Prostate gland (tissue), 2 donors: ENCODE data around the gene MT1B. TPM values are rescaled to one million over a fixed set of nuclear protein-coding genes. Genes with fewer than 3 reads are reported as not detected.

ENCODE experiments used
- DNase-seq: peaks from one replicate; pipeline ENCODE4 v3.0.0-alpha.2; 2019; ENCODE audit warnings: low spot score
- H3K27ac ChIP-seq, 2 donors: fragments of 200-600 bp; sonication (generic); 2 replicates each; pipeline ENCODE4 v1.5.1; 2017 to 2019
- H3K27me3 ChIP-seq: fragments of 200-600 bp; sonication (generic); replicated peaks from 2 replicates; pipeline ENCODE4 v1.5.1; 2019; ENCODE audit not compliant: insufficient read depth
- H3K36me3 ChIP-seq, 2 donors: fragments of 200-600 bp; sonication (generic); 1 replicate in 1 of 2; 2 replicates in 1 of 2; pipeline versions ENCODE4 v1.5.1 to v1.8.1; 2017 to 2019
- H3K4me1 ChIP-seq: fragments of 200-600 bp; sonication (generic); replicated peaks from 2 replicates; pipeline ENCODE4 v1.5.1; 2019
- H3K4me3 ChIP-seq, 2 donors: fragments of 200-600 bp; sonication (generic); 2 replicates each; pipeline ENCODE4 v1.5.1; 2017 to 2019
- H3K9me3 ChIP-seq: fragments of 200-600 bp; sonication (generic); 2 replicates; pipeline ENCODE4 v1.5.1; 2017
- CTCF ChIP-seq, 4 experiments: fragments of 200-600 bp in 2 of 4; fragments of 450-650 bp in 2 of 4; sonication (generic) in 2 of 4; IDR thresholded peaks; 1 replicate in 3 of 4; 2 replicates in 1 of 4; pipeline ENCODE4 v1.5.1; 2016 to 2019; ENCODE audit warnings: antibody characterized with exemption in 4 of 4, mild to moderate bottlenecking in 2 of 4, moderate library complexity in 2 of 4
- POLR2A ChIP-seq: fragments of 450-650 bp; IDR thresholded peaks from one replicate; pipeline ENCODE4 v1.6.1; 2016; ENCODE audit warnings: antibody characterized with exemption, mild to moderate bottlenecking
- POLR2AphosphoS5 ChIP-seq: sonication (generic); formaldehyde crosslinking; IDR thresholded peaks from one replicate; pipeline ENCODE4 v1.6.1; 2017; ENCODE audit warnings: antibody characterized with exemption
- WGBS: methylation state at CpG from one replicate; pipeline ENCODE4 v1.1.5; 2018; 5-methylcytosine and 5-hydroxymethylcytosine counted together
- intact Hi-C: fragments of 100-400 bp; cut with DNase I; formaldehyde crosslinking; loops from one replicate; pipeline ENCODE4 v1.14.2; 2022
- total RNA-seq, 2 donors: library from RNA; depleted of rRNA; stranded (reverse); fragments of >200 nt; gene quantifications; one replicate each; pipeline ENCODE4 v1.1.0, GENCODE V29; 2016

Gene MT1B
- total RNA-seq, 2 donors from 2014 or later = not detected

GRCh38 chr16:56700631-56701030, 48.9 kb downstream of the MT1B start:
- no peaks in the 10 kb centered on the region for H3K9me3 ChIP-seq
- DNase-seq = no peak

GRCh38 chr16:56701534-56701933, 49.8 kb downstream of the MT1B start:
- WGBS = 84% methylated on average over 7 of the region's 7 CpGs
- H3K4me3 ChIP-seq = no peak overlapping the region
- DNase-seq = no peak
- no peaks in the 10 kb centered on the region for H3K27me3 ChIP-seq
- H3K9me3 ChIP-seq = no peaks in the 10 kb centered on the region
- no peaks in the 10 kb centered on the region for H3K4me1 ChIP-seq
- TF ChIP-seq POLR2AphosphoS5 (no peak), CTCF (IDR thresholded peaks at IDR 0.05) (no peak), POLR2A (no peak)
- H3K27ac ChIP-seq = no peak overlapping the region
- intact Hi-C loops = loop anchor here (2.0 to 5.0 kb wide), 3 partner anchors 27 to 187 kb away; no protein-coding TSS in a partner anchor
- H3K36me3 ChIP-seq = no peaks in the 10 kb centered on the region

More at GRCh38 chr16:56700631-56701030, 48.9 kb downstream of the MT1B start:
- Histone ChIP-seq H3K27ac (no peak overlapping the region), H3K4me1 (no peaks in the 10 kb centered on the region), H3K4me3 (no peak overlapping the region), H3K36me3 (no peaks in the 10 kb centered on the region), H3K27me3 (no peaks in the 10 kb centered on the region)
- 97% methylated on average over 1 of the region's 1 CpG for WGBS
- intact Hi-C loops = loop anchor here (2.0 to 5.0 kb wide), 3 partner anchors 26 to 186 kb away; no protein-coding TSS in a partner anchor
- no peak for TF ChIP-seq POLR2AphosphoS5
- TF ChIP-seq POLR2A = no peak
- TF ChIP-seq CTCF (IDR thresholded peaks at IDR 0.05) = no peak

Other genes with a start within 250 kb of the MT1B start
- gene AMFR, start 226.3 kb upstream of the MT1B start, total RNA-seq = 100 to 1,000 TPM; 123 to 261 TPM
- gene NUDT21, start 200.6 kb upstream of the MT1B start, total RNA-seq = 10 to 100 TPM; 46.4 to 47.2 TPM
- 10 to 100 TPM; 18.5 to 57.2 TPM for gene OGFOD1, start 200.3 kb upstream of the MT1B start, total RNA-seq
- 10 to 100 TPM; 68.9 to 70.5 TPM for gene BBS2, start 131.9 kb upstream of the MT1B start, total RNA-seq
- not detected for gene MT4, start 86.8 kb upstream of the MT1B start, total RNA-seq
- 1 to 10 TPM in 1 of 2 donors, not detected in 1; 1.6 TPM for gene MT3, start 62.4 kb upstream of the MT1B start, total RNA-seq
- 100 to 1,000 TPM; 134 to 214 TPM for gene MT2A, start 43.3 kb upstream of the MT1B start, total RNA-seq
- 100 to 1,000 TPM; 110 to 339 TPM for gene MT1E, start 26.1 kb upstream of the MT1B start, total RNA-seq
- 10 to 100 TPM; 14.8 to 37.4 TPM for gene MT1M, start 19.2 kb upstream of the MT1B start, total RNA-seq
- gene MT1A, start 13.2 kb upstream of the MT1B start, total RNA-seq = 1 to 10 TPM in 1 of 2 donors, not detected in 1; 6.9 TPM
- 10 to 100 TPM; 18.5 to 37.3 TPM for gene MT1F, start 6.1 kb downstream of the MT1B start, total RNA-seq
- gene MT1G, start 16.2 kb downstream of the MT1B start, total RNA-seq = 100 to 1,000 TPM; 189 to 745 TPM
- 10 to 100 TPM in 1 of 2 donors, not detected in 1; 10.5 TPM for gene MT1H, start 17.9 kb downstream of the MT1B start, total RNA-seq
- 100 to 1,000 TPM; 268 to 697 TPM for gene MT1X, start 30.6 kb downstream of the MT1B start, total RNA-seq
- 10 to 100 TPM; 38.8 to 73.3 TPM for gene NUP93, start 78.2 kb downstream of the MT1B start, total RNA-seq
- gene SLC12A3, start 213.3 kb downstream of the MT1B start, total RNA-seq = under 1 TPM in 1 of 2 donors, not detected in 1; 0.23 TPM